SKM-1 (cell line): Measurements from ENCODE around the gene LTBP2.
"Not testable (repeated sequence)": the region's sequence is repeated elsewhere in the genome, so short reads cannot be mapped to it uniquely, and the experiment has no call there.

Source experiments
- DNase-seq: peaks from one replicate; lab custom pipeline; 2025; ENCODE audit not compliant: unreplicated experiment; lab: John Stamatoyannopoulos, UW

The LTBP2 gene

DNA sequence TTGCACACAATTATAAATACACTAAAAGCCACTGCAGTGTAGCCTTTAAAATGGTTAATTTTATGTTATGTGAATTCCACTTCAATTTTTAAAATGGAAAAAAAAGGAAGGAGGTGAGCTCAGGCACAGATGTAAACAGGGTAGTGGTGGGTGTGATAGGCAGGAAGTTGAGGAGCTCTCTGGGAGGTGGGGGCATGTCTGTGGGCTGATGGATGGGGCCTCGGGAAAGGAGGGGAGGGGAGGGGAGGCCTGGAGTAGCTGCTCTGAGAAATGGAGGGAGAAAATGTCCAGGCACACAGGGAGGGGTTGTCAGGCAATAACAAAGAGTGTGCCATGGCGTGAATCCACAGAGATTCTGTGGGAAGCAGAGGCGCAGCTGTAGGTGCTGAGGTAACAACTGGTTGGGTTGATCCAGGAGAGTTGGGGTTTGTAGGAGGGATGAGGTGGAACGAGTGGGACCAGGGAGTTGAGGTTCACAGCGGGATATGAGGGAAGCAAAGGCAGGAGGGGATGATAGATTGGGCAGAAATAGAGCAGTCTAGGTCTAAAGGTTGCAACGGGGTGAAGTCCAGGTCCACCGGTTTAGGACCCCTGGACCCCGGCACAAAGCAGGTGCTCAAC is 57.2 kb downstream of the LTBP2 start:
- no peak for DNase-seq

DNA sequence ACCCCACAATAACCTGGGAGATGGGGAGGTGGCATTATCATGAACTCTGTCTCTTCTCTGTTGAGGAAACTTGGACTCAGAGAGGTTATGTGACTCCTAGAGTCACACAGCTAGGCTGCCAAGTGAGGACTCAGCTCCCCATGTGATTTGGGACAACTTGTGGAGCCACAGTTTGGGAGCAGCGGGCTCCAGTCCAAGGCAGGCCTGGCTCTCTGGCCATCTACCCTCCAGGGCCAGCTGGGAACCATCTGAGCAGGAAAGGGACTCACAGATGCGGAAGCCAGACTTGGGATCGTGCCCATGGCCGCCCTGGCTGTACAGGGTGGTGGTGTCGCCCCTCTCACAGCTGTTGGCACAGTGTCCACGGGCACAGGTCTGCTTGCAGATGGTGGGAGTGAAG is 59.4 kb downstream of the LTBP2 start:
- no peak for DNase-seq

DNA sequence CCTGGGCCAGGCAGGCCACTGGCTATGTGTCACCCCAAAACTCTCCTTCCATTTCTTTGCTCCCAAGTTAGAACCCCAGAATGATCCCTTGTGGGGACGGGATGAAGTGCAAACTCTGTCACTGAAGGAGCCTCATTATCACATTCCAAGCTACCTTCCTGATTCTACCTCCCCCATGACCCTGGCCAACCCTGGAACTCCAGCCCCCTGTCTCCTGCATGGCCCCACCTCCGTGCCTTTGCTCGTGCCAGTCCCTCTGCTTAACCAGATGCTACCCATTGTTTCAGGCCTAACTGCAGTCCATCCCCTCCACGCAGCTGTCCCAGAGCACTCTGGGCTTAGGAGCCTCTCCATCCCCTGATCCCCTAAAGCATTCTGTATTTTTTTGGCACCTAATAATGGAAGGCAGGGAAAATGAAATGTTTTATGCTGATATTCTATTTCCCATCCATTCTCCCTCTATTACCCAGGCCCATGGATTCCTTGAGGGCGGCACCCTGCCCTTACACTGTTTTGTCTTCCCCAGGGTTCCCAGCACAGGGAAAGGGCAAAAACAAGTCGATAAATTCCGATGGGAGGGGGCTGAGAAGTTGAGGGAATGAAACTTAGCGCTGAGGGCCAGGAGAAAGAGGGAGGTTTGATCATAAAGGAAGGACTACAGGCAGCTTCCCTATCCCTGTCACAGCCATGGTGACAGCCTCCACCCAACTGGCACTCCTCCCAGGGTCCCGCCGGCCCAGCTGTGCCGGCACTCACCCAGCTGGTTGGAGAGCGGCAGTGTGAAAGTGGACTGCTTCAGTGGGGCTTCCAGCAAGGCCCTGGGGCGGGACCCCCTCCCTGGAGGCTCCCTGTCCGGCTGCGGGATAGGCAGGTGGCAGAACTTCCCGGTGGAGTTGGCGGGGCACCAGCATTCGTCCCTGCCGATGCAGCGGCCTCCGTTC is 60.3 kb downstream of the LTBP2 start:
- DNase-seq, result no peak

DNA sequence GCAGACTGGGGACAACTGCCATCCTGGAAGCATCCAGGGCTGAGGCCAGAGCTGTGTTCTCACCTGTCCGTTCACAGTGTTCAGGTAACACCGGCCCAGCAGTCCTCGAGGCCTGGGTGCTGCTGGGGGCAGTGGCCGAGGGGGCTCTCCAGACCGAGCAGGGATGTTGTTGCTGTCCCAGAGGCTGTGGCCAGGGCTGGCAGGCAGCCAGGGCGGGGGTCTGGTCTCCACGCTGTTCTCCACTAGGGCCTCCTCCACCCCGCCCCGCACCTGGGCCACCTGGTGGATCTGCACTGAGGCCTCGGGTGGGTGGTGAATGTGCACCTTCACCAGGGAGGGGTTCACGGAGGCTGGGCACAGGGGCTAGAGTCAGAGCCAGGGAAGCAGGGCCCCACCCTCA is 61.0 kb downstream of the LTBP2 start:
- no peak for DNase-seq

DNA sequence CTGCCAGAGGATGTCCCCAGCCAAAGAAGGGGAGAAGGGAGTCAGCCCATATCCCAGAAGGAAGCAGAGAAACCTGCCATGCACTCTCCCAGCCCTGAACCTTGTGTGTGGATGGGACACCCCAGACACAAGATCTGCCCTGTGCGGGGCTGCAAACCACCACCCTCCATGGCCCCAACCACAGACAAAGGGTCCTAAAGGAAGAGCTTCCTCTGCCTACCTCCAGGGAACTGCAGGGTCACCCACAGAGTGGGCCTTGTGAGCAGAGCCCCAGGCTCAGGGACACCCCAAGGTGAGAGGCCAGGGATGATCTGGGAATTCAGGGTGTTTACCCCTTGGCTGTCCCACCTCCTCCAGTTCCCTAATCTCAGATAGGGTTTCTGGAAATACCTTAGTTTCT is 62.0 kb downstream of the LTBP2 start:
- no peak for DNase-seq

DNA sequence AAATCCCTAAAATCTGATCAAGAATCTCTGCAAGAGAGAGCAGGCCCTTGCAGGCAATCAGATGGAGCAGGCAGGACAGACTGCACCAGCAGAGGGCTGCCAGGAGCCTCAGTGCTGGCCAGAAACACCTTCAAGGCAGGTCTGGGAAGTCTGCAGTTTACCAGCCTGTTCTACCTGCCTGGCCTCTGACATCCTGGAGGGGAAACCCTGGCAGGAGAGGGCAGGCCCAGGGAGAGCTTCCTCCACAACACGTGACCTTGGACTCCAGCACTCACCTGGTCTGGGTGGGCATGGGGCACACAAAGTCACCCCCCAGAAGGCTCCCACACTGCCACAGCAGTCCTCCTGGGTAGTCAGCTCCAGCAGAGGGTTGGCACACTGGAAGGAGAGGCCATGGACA is 62.4 kb downstream of the LTBP2 start:
- no peak for DNase-seq

DNA sequence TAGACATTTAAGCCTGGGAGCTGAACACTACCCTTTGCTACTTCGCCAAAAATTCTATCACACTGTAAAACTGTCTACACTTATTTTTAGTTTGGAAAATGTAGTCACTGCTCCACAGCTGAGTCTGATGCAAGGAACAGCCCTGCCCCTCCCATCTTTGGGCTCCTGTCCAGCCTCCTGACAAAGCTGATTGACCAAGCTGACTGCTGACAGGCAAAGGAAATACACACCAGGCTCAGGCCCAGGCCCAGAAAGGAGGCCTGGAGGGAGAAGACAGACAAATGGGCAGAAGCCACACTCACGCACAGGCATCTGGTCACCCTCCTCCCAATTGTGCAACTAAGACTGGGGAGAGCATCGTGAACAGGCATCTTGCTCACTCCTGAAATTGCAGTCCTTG is 63.2 kb downstream of the LTBP2 start:
- no peak for DNase-seq

DNA sequence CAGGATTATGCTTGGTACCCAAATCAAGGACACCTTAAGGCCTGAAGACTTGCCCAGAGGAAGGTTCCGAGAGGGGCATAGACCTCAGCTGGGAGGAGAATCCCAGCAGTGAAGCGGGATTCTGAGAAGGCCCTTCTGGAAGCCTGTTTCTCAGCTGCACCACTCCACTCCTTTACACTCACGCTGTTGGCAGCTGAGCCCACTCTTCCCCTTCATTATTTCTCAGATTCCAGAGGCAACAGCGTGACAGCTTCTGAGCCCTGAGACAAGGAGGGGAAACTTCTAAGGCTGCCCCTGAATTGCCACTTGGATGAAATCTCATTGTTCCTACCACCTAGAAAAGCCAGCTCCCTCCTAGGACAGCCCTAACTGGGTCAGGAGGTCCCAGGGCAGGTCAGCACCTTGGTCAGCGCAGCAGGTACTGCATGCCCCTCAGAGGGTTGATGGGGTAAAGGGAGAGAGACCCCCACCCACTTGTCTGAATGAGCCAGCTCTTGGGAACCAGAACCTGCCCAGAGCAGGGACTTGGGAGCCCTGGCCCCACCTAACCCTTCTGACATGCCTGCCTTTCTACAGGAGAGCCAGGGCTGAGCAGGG is 64.6 kb downstream of the LTBP2 start:
- DNase-seq, result no peak

DNA sequence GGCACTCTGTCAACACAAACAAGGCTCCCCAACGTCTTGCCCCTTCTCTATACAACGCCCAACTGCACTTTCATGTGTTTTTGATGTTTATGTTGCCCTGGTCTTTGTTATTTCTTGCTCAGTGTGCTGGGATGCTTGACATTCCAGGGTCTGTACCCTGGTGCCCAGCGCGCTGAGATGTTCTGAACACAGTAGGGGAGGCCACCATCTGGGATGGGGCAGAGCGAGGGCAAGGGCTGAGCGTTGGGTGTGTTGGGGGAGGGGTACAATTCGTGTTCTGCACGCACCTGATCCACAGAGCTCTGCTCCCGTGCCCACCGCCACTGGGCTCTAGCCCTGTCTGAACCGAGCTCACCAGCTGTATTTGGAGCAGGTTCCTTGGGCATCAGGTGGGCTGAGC is 65.6 kb downstream of the LTBP2 start:
- no peak for DNase-seq

DNA sequence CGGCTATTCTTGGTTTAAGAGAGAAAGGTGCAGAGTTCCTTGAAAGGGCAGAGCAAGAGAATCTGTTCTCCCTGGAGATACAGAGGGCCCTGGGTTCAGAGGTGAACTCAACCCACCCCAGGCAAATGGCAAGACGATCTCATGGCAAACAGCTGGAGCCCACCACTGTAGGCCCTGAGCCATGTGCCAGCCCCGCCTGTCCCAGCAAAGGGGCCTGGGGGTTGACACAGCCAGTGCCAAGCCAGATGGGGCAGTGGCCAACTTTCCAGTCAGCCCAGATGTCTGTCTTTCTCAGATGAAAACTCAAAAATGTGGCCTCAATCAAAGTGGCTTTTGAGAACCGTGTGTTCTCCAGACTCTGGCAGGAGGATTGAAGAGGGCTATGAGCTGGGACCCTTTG is 66.7 kb downstream of the LTBP2 start:
- no peak for DNase-seq

DNA sequence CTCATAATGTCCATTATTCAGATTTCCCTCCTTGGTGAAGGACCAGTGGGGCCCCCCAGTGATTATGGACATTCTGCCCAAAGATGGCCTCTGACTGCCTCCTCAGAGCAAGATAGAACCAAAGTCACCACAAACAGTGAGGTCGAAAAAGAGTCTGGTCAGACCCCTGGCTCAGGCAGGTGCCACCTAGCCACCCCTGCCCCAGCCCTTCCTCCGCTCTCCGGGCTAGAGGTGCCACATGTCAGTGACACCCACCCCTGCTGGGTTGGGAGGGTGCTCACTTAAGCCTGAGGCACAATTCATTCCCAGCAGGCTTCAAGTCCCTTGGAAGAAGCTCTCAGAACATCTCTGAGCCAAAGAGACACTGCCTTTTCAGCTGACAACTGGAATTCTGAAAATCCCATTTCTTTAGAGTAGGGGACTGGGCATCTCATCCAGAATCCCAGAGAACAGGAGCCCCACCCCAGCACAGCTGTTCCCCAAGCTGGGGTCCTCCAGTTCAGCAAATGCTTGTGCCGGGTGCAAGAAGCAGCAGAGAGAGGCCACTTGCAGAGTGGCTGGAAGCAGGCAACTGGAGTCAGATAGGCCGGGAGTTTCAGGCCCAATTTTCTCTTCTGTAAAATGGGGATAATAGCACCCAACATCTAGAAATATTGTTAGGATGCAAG is 68.1 kb downstream of the LTBP2 start:
- DNase-seq, result no peak

DNA sequence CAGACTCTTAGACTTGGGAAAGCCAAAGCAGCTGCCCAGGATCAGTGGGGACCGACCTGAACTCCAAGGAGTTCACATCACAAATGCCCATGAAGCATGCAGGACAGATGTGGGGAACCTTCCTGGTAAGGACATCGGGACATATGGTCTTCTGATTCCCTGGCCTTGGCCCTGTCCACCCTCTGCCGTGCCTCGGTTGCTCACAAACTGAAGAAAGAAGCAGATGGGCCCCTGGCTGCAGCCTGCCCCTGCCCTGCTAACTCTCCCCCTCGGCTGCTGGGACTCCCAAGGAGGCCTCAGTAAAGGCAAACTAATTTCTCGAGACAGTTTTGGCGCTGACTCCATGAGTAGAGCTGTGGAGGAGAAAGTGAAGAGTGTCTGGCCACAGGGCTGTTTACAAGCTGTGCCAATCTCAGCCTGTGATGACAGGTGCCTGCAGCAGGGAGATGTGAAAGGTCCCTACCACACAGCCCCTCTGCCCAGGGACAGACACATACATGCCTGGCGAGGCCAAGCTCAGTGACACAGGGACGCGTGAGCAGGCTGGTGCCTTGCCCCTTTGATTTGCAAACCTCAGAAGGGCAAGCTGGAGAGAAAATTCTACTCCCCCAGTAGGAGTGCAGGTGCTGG is 69.9 kb downstream of the LTBP2 start:
- DNase-seq, result no peak

DNA sequence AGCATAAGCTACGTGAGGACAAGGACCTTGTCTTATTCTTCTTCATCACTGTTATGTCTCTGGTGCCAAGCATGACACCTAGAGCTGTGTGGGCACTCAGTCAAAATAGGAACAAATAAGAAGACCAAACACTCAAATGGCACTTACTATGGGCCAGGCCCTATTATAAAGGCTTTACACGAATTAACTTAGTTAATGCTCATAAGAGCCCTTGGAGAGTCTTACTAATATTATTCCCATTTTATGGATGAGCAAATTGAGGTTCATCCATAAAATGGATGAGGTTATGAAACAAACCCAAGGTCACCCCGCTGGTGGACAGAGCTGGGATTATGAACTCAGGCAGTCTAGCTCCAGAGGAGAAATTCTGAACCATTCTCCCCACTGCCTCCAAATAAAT is 70.8 kb downstream of the LTBP2 start:
- no peak for DNase-seq

DNA sequence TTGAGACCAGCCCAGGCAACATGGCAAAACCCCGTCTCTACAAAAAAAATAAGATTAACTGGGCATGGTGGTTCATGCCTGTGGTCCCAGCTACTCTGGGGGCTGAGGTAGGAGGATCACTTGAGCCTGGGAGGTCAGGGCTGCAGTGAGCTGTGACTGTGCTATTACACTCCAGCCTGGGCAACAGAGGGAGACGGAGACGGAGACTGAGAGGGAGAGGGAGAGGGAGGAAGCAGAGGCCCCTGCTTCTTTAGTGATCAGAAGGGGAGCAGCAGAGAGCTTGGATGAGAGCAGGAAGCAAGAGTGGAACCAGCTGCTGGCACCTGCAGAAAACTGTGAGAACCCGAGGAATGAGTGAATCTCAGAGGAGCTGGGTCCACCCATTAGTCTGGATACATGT is 72.5 kb downstream of the LTBP2 start:
- no peak for DNase-seq

DNA sequence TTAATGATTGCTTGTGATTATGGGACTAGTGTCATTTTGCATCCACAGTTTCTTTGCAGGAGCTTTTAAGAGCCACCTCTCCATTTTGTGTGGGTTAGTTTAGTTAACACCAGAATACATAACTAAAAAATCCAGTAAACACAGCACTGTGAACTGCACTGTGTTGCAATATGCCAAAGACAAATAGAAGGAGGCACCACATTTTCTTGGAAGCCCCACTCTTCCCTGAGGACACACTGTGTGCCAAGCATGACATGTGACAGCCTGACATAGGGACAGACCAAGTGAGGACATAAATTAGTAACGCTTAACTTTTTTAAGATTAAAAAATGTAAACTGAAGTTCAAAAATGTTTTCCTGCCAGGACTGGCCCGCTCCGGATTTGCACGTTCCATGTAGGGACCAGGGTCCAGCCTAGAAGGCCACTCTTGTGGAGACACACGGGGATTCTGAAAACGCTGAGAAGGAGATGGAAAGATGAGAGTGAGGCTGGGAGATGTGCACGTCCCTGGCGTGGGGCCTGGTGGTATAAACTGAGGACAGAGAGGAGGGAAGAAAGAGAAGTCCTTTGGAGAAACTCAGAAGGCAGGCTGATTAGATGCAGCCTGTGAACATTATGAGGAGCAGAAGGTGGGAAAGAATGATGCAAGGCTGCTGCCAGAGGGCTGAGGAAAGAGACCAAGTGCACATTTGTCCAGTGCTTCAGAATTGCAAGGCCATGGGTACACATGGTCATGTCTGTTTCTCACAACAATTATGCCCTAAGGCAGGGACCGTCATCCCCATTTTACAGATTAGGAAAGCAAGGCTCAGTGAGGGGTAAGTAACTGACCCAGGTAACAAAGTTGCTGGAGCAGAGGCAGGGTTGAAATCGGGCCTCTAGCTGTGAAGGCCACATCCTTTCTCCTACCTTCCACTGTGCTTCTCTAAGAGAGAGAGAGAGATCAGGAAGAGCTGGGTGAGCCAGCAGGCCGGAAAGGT is 73.3 kb downstream of the LTBP2 start:
- no peak for DNase-seq

DNA sequence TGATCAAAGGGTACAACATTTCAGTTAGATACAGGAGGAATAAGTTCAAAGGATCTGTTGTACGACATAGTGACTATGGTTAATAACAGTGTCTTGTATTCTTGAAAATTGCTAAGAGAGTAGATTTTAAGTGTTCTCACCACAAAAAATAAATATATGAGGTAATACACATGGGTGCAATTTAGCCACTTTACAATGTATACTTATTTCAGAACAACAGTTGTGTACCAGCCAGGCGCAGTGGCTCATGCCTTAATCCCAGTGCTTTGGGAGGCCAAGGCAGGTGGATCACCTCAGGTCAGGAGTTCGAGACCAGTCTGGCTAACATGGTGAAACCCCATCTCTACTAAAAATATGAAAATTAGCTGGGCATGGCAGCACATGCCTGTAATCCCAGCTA is 75.7 kb downstream of the LTBP2 start:
- not testable (repeated sequence) for DNase-seq

DNA sequence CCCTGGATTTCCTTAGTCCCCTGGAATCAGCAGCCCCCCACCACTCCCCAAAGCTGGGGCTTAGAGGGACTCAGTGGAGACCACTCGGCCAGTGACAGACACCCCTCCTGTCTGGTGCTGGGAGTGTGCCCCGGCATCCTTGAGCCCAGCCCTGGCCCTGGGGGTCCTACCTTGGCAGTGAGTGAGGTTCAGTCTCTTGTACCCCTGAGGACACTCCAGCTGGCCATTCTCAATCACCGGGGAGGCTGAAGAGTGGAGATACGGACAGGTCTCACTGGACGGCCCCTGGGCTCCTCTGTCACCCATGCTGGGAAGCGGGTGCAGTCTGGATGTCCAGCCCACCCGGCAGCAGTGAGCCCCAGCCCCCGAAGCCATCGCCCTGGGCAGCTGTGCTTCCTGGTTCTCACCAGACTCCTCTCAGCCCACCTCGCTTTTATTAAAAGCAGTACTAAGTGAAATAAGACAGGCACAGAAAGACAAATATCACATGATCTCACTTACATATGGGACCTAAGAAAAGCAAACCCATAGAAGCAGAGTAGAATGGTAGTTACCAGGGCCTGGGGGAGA is 76.2 kb downstream of the LTBP2 start:
- no peak for DNase-seq

DNA sequence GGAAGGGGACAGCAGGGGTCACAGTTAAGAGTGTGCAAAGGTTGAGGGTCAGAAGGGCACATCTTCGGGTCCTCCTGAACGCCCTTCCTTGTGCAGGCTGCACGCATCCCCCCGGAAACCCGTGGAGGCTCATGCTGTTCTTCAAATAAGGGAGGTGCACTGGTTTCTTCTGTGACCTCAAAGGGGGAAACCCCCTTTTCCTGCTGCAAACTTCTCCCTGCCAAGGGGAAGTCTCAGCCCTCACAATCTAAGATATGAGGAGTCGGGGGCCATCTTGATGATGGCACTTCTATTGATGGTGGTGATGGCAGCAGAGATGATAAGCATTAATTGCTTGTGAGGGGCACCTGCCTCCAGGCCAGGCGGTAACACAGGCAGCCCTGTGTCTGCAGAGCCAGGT is 78.5 kb downstream of the LTBP2 start:
- DNase-seq, result no peak

DNA sequence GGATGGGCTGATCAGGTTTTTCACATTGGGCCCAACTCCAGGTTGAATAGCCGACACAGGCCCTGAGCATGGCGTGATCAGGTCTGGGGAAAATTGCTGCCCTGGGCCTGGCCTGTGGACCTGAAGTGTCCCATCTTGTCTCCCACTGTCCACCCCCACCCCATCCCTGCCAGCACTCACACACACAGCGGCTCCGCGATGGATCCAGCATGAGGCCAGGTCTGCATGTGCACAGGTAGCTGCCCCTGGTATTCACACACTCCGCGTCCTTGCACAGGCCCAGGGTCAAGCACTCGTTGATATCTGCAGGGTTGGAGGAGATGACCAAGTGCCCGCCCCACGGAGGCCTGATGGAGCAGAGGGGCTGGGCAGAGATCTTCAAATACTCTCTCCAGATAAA is 79.8 kb downstream of the LTBP2 start:
- no peak for DNase-seq

DNA sequence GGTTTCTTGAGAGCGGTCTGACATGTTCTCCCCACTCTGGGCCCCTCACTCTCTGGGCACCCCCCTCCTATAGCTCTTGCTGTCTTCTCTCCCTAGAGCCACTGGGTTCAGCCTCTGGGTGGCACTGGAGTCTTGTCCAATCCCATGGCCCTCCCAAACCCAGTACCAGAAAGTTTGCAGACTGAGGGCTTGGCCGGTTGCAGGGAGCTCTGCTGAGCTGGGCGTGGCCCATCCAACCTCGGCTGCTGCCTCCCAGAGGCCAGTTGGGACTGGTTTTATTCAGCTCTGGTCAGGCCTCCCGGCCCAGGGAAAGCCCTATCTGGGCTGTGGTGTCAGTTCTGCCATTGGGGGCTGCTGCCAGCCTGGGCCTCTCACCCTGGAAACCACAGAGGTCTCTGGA is 80.6 kb downstream of the LTBP2 start:
- DNase-seq, result no peak
